Measurements from ENCODE around the gene SLC17A5.

GRCh38 chr6:73669005-73669404, 15.2 kb upstream of the SLC17A5 start:
- TF ChIP-seq SUZ12 (IDR thresholded peaks at IDR 0.05) (no peak), SP1 (IDR thresholded peaks at IDR 0.05) (no peak), ARNT (IDR thresholded peaks at IDR 0.05) (no peak), BHLHE40 (IDR thresholded peaks at IDR 0.05; ENCODE audit: borderline replicate concordance) (no peak), FOXA1 (IDR thresholded peaks at IDR 0.05) (no peak), FOXK2 (IDR thresholded peaks at IDR 0.05) (no peak)
